Stimulated activated naive CD8-positive, alpha-beta T cell treated with anti-CD3 and anti-CD28 coated beads, Interleukin-15, Interleukin-2, amounts not matched to agents 100 ng/mL and 50 ng/mL, for 24 hours (primary cell): ENCODE measurements around the gene ARNT2.
"Not testable (repeated sequence)": the region's sequence is repeated elsewhere in the genome, so short reads cannot be mapped to it uniquely, and the experiment has no call there.

Source experiments
- H3K27ac Mint-ChIP-seq: one replicate; pipeline ENCODE4 v1.8.0; 2021; ENCODE audit warnings: mild to moderate bottlenecking, mixed read lengths
- H3K27me3 Mint-ChIP-seq: one replicate; pipeline ENCODE4 v1.8.0; 2021; ENCODE audit warnings: mixed read lengths
- H3K36me3 Mint-ChIP-seq: one replicate; pipeline ENCODE4 v1.8.0; 2021; ENCODE audit warnings: low read depth, mixed read lengths
- H3K4me1 Mint-ChIP-seq: one replicate; pipeline ENCODE4 v1.8.0; 2021; ENCODE audit warnings: low read depth, mixed read lengths
- H3K4me3 Mint-ChIP-seq: one replicate; pipeline ENCODE4 v1.8.0; 2021; ENCODE audit warnings: mild to moderate bottlenecking, mixed read lengths
- H3K9me3 Mint-ChIP-seq: one replicate; pipeline ENCODE4 v1.8.0; 2021; ENCODE audit warnings: mixed read lengths

The ARNT2 gene

DNA sequence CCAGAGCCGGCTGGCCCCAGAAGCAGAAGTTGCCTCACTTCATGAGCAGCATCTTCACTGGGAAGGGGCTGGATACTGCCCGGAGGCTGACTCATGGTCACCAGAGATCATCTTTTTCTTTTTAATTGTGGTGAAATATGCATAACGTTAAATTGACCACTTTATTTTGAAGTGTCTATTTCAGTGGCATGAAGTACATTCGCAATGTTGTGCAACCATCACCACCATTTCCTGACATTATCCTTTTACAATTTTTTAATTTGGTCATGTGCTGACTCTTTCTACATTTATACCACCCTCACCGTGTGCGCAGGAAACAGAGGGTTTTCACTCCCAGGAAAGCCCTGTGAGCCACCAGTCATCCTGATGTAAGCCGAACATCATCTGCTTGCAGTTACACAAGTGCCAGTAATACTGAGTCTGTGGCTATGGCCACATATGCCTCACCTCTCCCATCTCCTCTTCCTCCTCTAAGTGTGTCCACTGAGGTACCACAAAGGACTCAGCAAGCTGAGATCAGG lies 239.3 kb downstream of the ARNT2 start:
- Mint-ChIP-seq H3K27ac (no peak overlapping the region), H3K36me3 (no peaks in the 10 kb centered on the region), H3K4me3 (no peak overlapping the region), H3K9me3 (peaks cover 6% of the 10 kb centered on the region), H3K4me1 (no peaks in the 10 kb centered on the region), H3K27me3 (no peaks in the 10 kb centered on the region)

DNA sequence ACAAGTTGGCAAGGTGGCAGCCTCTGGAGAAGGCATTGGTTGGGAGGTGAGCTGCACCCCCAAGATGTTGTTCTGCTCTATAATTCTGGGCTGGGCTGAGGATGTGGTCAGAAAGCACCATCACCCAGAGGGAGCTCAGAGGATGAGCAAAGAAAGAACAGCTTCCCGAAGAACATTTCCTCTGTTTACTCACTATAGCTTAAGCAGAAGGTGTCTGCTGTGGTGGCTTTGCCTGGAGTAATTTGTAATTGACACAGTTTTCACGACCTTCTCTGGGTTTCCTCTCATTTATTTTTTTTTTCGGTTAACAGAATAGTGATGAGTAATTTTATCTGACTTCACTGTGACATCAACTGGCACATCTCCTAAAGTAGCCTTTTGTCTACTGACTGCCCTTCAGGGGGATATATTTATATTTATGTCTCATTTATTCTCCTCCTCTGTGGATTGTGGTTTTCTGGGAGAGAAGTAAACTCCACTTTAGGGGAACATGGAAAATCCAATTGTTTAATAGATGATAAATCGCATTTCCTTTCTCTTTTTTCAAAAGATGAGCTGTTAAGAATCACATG lies 241.4 kb downstream of the ARNT2 start:
- Mint-ChIP-seq H3K9me3 (peaks cover 6% of the 10 kb centered on the region), H3K27me3 (no peaks in the 10 kb centered on the region), H3K36me3 (no peaks in the 10 kb centered on the region), H3K27ac (no peak overlapping the region), H3K4me3 (no peak overlapping the region), H3K4me1 (no peaks in the 10 kb centered on the region)

DNA sequence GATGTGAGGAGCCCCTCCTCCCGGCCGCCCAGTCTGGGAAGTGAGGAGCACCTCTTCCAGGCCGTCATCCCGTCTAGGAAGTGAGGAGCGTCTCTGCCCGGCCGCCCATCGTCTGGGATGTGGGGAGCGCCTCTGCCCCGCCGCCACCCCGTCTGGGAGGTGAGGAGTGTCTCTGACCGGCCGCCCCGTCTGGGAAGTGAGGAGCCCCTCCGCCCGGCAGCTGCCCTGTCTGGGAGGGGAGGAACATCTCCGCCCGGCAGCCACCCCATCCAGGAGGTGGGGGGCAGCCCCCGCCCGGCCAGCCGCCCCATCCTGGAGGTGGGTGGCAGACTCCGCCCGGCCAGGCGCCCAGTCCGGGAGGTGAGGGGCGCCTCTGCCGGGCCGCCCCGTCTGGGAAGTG lies 243.2 kb downstream of the ARNT2 start:
- not testable (repeated sequence) for H3K36me3 Mint-ChIP-seq, H3K4me3 Mint-ChIP-seq, H3K9me3 Mint-ChIP-seq, H3K27ac Mint-ChIP-seq, H3K27me3 Mint-ChIP-seq, H3K4me1 Mint-ChIP-seq
